Ascending aorta (tissue), 2 donors: ENCODE measurements around the gene GFOD1. TPM values are rescaled to one million over a fixed set of nuclear protein-coding genes. Genes with fewer than 3 reads are reported as not detected.

Source experiments
- DNase-seq, 2 donors: peaks; one replicate each; pipeline ENCODE4 v3.0.0-alpha.2; 2019; ENCODE audit warnings: low spot score in 2 of 2
- H3K27ac ChIP-seq, 2 donors: fragments of 200-600 bp; sonication (generic); one replicate each; pipeline ENCODE4 v1.5.1; 2016 to 2017; ENCODE audit warnings: mild to moderate bottlenecking in 1 of 2
- H3K27me3 ChIP-seq: fragments of 200-600 bp; sonication (generic); one replicate; pipeline ENCODE4 v1.5.1; 2017
- H3K36me3 ChIP-seq, 2 donors: fragments of 200-600 bp; sonication (generic); one replicate each; pipeline ENCODE4 v1.5.1; 2016
- H3K4me1 ChIP-seq, 2 donors: fragments of 200-600 bp; sonication (generic); one replicate each; pipeline ENCODE4 v1.5.1; 2016 to 2017; ENCODE audit warnings: mild to moderate bottlenecking in 1 of 2
- H3K4me3 ChIP-seq, 2 donors: fragments of 200-600 bp; sonication (generic); one replicate each; pipeline ENCODE4 v1.5.1; 2016 to 2017; ENCODE audit warnings: mild to moderate bottlenecking in 1 of 2
- H3K9me3 ChIP-seq, 2 donors: fragments of 200-600 bp; sonication (generic); one replicate each; pipeline ENCODE4 v1.5.1; 2016
- intact Hi-C: fragments of 100-400 bp; cut with DNase I; formaldehyde crosslinking; loops from one replicate; pipeline ENCODE4 v1.15.1; 2023
- total RNA-seq: library from RNA; depleted of rRNA; stranded (reverse); fragments of >200 nt; gene quantifications from one replicate; pipeline ENCODE4 v1.1.0, GENCODE V29; 2016
- TF ChIP-seq, protein P1 (sequence below), 3 experiments: fragments of 200-600 bp in 2 of 3; fragments of 450-650 bp in 1 of 3; sonication (generic) in 2 of 3; IDR thresholded peaks; one replicate each; pipeline ENCODE4 v1.5.1; 2016 to 2019; ENCODE audit warnings: antibody characterized with exemption in 3 of 3, mild to moderate bottlenecking in 1 of 3, moderate library complexity in 1 of 3

The GFOD1 gene
- total RNA-seq, 1 donor from 2014 or later, result 28.7 TPM

DNA sequence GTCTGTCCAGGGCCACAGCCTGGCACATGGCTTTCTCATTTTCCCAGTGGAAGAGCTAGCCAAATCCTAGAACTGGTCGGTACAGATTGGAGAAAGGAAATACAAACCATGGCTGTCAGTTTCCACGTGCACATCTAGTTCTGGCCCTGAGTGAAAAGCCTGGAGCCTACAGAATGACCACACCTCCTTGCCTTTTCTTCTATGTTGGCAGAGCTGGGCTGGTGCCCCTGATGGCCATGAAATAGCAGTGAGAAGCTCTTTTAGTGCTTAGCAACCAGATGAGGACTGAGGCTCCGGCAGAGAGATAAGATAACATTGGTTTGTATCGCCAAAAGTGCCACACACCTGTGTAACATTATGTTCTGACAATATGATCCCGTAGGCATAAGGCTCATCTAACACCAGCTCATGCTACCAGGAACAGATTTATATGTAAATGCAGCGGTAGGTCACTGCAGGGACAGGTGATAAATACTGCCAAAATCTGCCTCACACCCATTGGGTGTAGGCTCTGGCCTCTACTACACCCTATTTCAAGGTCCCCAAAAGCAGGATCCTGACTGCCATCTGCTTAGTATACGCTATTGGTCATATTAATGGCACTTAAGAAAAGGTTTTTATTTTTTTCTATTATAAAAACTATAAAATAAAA is 119.2 kb downstream of the GFOD1 start:
- no peak overlapping the region for H3K4me3 ChIP-seq
- TF ChIP-seq, protein P1, sequence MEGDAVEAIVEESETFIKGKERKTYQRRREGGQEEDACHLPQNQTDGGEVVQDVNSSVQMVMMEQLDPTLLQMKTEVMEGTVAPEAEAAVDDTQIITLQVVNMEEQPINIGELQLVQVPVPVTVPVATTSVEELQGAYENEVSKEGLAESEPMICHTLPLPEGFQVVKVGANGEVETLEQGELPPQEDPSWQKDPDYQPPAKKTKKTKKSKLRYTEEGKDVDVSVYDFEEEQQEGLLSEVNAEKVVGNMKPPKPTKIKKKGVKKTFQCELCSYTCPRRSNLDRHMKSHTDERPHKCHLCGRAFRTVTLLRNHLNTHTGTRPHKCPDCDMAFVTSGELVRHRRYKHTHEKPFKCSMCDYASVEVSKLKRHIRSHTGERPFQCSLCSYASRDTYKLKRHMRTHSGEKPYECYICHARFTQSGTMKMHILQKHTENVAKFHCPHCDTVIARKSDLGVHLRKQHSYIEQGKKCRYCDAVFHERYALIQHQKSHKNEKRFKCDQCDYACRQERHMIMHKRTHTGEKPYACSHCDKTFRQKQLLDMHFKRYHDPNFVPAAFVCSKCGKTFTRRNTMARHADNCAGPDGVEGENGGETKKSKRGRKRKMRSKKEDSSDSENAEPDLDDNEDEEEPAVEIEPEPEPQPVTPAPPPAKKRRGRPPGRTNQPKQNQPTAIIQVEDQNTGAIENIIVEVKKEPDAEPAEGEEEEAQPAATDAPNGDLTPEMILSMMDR (IDR thresholded peaks at IDR 0.05), result no peak
- H3K9me3 ChIP-seq, result no peaks in the 10 kb centered on the region
- no peak overlapping the region for H3K27ac ChIP-seq
- H3K4me1 ChIP-seq, result no peaks in the 10 kb centered on the region
- no peaks in the 10 kb centered on the region for H3K27me3 ChIP-seq
- no peak for DNase-seq
- intact Hi-C loops, result no loop called here
- peaks cover 0 to 11% of the 10 kb centered on the region in 2 donors for H3K36me3 ChIP-seq

DNA sequence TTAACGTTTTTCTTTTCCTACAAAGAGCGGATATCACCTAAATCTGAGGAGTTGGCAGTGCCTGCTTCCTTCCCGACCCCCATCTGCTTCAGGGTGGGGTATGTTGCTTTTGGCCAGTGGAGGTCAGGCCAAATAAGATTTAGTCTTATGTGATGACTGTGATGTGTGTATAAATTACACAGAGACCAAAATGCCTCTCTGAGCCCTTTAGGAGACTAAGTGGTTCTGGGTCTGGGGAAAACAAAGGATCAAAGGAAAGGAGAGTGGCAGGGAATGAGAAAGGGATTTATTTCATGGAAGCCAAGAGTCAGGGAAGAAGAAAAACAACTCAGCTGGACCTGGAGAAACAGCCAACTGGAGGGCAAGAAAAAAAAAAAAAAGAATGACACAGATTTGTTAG is 120.0 kb downstream of the GFOD1 start:
- Histone ChIP-seq H3K4me3 (no peak overlapping the region), H3K4me1 (no peaks in the 10 kb centered on the region), H3K27me3 (no peaks in the 10 kb centered on the region), H3K27ac (no peak overlapping the region), H3K36me3 (peaks cover 0 to 11% of the 10 kb centered on the region in 2 donors), H3K9me3 (no peaks in the 10 kb centered on the region)
- no peak for DNase-seq
- TF ChIP-seq, protein P1 (IDR thresholded peaks at IDR 0.05), result no peak
- intact Hi-C loops, result no loop called here

DNA sequence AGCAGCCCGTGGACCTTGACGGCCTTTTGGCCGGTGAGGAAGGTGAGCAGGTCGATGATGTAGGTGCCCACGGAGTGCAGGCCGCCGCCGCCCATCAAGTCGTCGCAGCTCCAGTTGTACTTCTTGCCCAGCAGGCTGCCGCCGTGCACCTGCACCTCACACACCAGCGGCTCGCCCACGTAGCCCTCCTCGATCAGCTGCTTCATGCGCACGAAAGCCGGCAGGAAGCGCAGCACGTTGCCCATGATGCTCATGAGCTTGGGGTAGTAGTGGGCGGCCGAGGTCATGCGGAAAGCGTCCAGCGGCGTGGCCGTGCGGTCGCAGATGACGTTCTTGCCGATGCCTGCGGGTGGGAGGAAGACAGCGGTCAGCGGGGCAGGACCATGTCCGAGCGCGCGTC is 122.1 kb downstream of the GFOD1 start:
- TF ChIP-seq, protein P1 (IDR thresholded peaks at IDR 0.05), result no peak
- intact Hi-C loops, result no loop called here
- no peaks in the 10 kb centered on the region for H3K9me3 ChIP-seq
- no peaks in the 10 kb centered on the region for H3K4me1 ChIP-seq
- no peak overlapping the region for H3K27ac ChIP-seq
- no peak overlapping the region for H3K4me3 ChIP-seq
- no peak for DNase-seq
- H3K27me3 ChIP-seq, result no peaks in the 10 kb centered on the region
- H3K36me3 ChIP-seq, result peaks cover 0 to 11% of the 10 kb centered on the region in 2 donors

- Histone ChIP-seq H3K27me3 (no peaks in the 10 kb centered on the region), H3K27ac (no peak overlapping the region), H3K9me3 (no peaks in the 10 kb centered on the region), H3K36me3 (peaks cover 0 to 11% of the 10 kb centered on the region in 2 donors), H3K4me1 (no peaks in the 10 kb centered on the region), H3K4me3 (no peak overlapping the region)
- TF ChIP-seq, protein P1 (IDR thresholded peaks at IDR 0.05), result no peak
- no peak for DNase-seq
- intact Hi-C loops, result no loop called here
These were observed 122.6 kb downstream of the GFOD1 start for GRCh38 chr6:13364842-13365241.

DNA sequence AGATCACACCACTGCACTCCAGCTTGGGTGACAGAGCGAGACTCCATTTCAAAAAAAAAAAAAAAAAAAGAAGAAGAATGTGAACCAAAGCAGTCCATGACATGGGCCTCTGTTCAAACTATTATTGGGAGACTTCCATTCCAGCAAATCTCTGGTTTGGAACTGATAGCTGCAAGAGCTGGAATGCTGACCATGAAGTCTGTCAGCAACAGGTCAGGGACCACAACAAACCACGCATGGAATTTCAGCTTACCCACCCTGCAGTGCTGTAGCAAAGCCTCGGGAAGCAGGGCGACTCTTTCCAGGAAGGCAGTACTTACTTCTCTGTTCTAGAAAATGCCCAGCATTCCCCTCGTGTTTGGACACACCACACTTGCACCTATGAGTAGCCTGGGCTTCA is 125.0 kb downstream of the GFOD1 start:
- Histone ChIP-seq H3K27ac (no peak overlapping the region), H3K9me3 (no peaks in the 10 kb centered on the region), H3K4me3 (no peak overlapping the region), H3K27me3 (no peaks in the 10 kb centered on the region), H3K36me3 (peaks cover 0 to 11% of the 10 kb centered on the region in 2 donors), H3K4me1 (no peaks in the 10 kb centered on the region)
- intact Hi-C loops, result no loop called here
- TF ChIP-seq, protein P1 (IDR thresholded peaks at IDR 0.05), result no peak
- no peak for DNase-seq
